Neuron (in vitro differentiated cells): ENCODE measurements around the gene OTUD5.
"Not testable (repeated sequence)": the region's sequence is repeated elsewhere in the genome, so short reads cannot be mapped to it uniquely, and the experiment has no call there.

Source experiments
- H2AFZ ChIP-seq: one replicate; pipeline ENCODE4 v1.6.1; 2013; ENCODE audit warnings: low read depth, mild to moderate bottlenecking, inconsistent platforms, low read length, moderate library complexity
- H3K27me3 ChIP-seq: one replicate; pipeline ENCODE4 v1.6.1; 2013; ENCODE audit warnings: low read length; ENCODE audit not compliant: insufficient read depth
- H3K36me3 ChIP-seq: one replicate; pipeline ENCODE4 v1.6.1; 2013; ENCODE audit warnings: low read length; ENCODE audit not compliant: insufficient read depth
- H3K4me1 ChIP-seq: one replicate; pipeline ENCODE4 v1.6.1; 2013; ENCODE audit warnings: low read length; ENCODE audit not compliant: insufficient read depth
- H3K4me3 ChIP-seq: 2 replicates; pipeline ENCODE4 v1.5.1; 2013; ENCODE audit warnings: mild to moderate bottlenecking, low read length, moderate library complexity
- H3K9me3 ChIP-seq: one replicate; pipeline ENCODE4 v1.6.1; 2013; ENCODE audit warnings: low read length

The OTUD5 gene

DNA sequence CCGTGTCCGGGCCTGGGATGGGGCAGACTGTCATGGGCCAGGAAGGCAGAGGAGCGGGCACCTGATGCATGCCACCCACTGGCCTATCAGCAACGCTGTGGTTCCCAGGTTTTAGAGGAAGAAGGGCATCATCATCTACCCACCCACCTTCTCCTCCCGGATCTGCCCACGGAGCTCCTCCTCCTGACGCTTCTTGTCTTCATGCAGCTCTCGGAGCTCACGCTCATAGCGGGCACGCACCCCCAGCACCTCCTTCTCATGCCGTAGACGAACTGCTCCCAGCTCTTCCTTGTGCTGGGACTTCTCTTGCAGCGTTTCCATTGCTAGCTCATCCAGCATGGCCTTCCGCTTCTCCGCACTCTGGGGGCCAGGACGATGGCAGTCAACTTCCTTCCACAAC, 25.7 kb upstream of the OTUD5 start:
- peaks cover 23% of the 10 kb centered on the region for H3K36me3 ChIP-seq
- H2AFZ ChIP-seq, result no peak overlapping the region
- H3K4me1 ChIP-seq, result no peaks in the 10 kb centered on the region
- H3K27me3 ChIP-seq, result no peaks in the 10 kb centered on the region
- no peak overlapping the region for H3K4me3 ChIP-seq
- no peaks in the 10 kb centered on the region for H3K9me3 ChIP-seq

DNA sequence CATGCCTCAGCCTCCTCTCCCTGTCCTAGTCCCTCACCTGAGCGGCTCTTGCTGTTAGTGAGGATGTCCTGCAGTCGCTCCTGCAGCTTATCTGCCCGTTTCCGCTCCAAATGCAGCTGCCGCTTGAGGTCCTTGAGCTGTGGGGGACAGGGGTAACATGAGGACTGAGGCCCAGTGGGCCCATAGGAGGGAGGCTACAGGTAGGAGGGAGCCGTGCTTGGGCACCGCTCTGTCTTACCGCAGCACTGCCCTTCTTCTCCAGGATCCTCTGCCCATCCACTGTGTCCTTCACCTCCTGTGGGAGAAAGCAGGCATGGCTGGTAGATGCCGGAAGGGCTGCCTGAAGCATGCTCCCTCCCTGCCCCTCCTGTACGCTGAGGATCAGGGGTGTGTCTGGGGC, 23.8 kb upstream of the OTUD5 start:
- H3K36me3 ChIP-seq, result peaks cover 27% of the 10 kb centered on the region
- H2AFZ ChIP-seq, result no peak overlapping the region
- no peaks in the 10 kb centered on the region for H3K4me1 ChIP-seq
- no peak overlapping the region for H3K4me3 ChIP-seq
- no peaks in the 10 kb centered on the region for H3K27me3 ChIP-seq
- H3K9me3 ChIP-seq, result no peaks in the 10 kb centered on the region

DNA sequence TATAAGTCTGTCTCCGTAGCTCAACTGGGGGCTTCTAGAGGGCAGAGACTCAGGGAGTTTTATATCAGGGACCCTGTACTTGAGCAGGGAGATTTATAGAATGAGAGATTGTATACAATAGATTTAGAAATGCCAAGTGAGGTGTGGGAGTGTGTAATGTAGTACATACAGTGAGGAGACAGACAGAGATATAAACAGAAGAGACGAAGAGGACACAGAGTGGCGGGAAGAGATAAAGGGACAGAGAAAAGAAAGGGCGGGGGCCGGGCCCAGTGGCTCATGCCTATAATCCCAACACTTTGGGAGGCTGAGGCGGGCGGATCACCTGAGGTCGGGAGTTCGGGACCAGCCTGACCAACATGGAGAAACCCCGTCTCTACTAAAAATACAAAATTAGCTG, 22.9 kb upstream of the OTUD5 start:
- H3K36me3 ChIP-seq, result peaks cover 30% of the 10 kb centered on the region
- H3K27me3 ChIP-seq, H3K4me3 ChIP-seq, H3K9me3 ChIP-seq, H2AFZ ChIP-seq, H3K4me1 ChIP-seq: not testable (repeated sequence)

DNA sequence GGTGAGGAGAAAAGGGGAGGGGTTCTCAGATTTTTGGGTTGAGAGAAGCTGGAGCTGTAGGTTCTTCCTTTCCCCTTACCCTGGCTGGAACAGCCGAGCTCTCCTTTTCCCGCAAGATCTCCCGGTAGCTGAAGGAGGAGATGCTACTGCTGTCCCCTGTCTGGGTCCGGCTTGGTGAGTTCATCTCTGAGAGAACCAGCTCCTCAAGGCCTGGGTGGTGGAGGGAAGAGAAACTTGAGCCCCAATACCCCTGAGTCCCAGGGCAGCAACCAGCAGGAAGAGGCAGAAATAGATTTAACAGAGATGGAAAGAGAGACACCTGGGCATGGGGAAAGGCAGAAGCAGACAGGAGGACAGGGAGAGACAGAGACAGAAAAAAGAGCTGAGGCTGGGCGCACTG, 20.8 kb upstream of the OTUD5 start:
- Histone ChIP-seq H3K27me3 (no peaks in the 10 kb centered on the region), H3K36me3 (peaks cover 33% of the 10 kb centered on the region), H3K9me3 (no peaks in the 10 kb centered on the region), H2AFZ (no peak overlapping the region), H3K4me3 (no peak overlapping the region), H3K4me1 (no peaks in the 10 kb centered on the region)

DNA sequence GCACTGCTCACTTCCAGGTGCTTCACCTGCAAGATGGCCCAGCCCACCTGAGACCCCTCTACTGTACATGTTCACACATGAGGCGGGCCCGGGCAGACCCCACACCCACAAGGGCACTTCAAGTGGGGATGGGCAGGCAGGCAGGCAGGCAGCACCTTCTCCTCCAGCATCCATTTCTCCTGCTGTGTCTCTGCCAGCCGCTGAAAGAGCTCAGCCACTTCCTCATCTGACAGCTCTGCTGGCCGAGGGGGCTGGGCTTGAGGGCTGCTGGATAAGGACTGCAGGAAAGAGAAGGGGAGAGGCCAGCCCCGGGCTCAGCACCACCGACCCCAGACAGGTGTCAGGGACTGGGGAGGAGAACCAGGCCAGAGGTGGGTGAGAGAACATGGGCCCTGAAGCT, 18.7 kb upstream of the OTUD5 start:
- no peaks in the 10 kb centered on the region for H3K27me3 ChIP-seq

DNA sequence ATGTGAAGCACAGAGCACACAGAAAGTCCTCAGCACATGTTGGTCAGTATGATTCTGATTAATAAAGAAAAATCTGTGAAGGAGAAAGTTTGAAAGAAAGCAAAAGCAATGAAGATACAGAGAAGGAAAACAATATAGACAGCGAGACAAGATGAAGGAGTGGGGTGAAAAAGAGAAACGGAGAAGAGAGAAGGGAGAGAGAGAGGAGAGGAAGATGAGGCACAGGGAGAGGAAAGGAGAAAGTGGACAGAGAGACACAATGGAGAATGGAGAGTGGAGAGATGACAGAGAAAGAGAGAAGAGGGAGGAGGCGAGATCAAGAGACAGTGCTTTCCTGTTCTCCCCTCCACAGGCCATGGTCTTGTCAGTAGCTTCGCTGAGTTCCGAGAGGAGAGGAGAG, 18.1 kb upstream of the OTUD5 start:
- H3K27me3 ChIP-seq, result no peaks in the 10 kb centered on the region
- no peak overlapping the region for H3K4me3 ChIP-seq
- H3K4me1 ChIP-seq, result no peaks in the 10 kb centered on the region
- peaks cover 20% of the 10 kb centered on the region for H3K36me3 ChIP-seq
- no peaks in the 10 kb centered on the region for H3K9me3 ChIP-seq
- no peak overlapping the region for H2AFZ ChIP-seq

More for the DNA sequence above, 18.7 kb upstream of the OTUD5 start:
- Histone ChIP-seq H3K4me1 (no peaks in the 10 kb centered on the region), H3K36me3 (peaks cover 22% of the 10 kb centered on the region), H2AFZ (no peak overlapping the region), H3K9me3 (no peaks in the 10 kb centered on the region), H3K4me3 (no peak overlapping the region)

DNA sequence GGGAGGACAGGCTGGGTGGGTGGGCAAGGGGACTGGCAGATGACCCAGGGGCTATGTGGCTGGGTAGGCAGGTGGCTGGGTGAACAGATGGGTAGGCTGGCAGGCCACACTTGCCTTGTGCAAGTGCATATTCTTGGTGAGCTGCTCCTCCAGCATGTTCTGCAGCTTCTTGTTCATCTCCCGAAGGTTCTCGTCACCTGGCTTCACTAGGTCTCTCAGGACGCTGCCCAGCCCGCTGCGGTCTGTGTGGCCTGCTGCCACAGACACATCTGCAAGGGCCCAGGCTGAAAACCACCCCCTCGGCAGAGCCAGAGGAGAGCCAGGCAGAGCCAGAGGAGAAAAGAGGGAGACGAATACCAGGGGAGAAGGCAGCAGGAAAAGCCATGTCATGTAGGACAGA, 17.6 kb upstream of the OTUD5 start:
- Histone ChIP-seq H3K9me3 (no peaks in the 10 kb centered on the region), H3K36me3 (peaks cover 20% of the 10 kb centered on the region), H3K4me3 (no peak overlapping the region), H2AFZ (no peak overlapping the region), H3K27me3 (no peaks in the 10 kb centered on the region), H3K4me1 (no peaks in the 10 kb centered on the region)

DNA sequence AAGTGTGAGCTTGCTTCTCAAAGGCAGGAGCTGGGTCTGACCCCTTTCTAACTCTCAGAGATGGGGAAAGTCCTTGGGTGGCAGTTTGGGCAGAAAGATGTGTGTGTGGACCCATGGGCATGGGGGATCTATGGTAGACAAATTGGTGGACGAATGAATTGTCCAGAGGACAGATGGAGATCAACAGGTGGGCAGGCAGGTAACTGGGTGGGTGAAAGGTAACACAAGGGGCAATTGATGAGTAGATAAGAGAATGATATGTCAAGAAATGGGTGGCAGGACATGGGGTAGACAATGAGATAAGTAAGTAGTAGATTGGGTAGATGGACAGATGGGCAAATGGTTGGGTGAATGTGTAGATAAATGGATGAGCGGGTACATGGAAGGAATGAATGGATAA, 17.2 kb upstream of the OTUD5 start:
- Histone ChIP-seq H3K9me3 (no peaks in the 10 kb centered on the region), H3K27me3 (no peaks in the 10 kb centered on the region), H3K4me3 (no peak overlapping the region), H3K36me3 (peaks cover 20% of the 10 kb centered on the region), H2AFZ (no peak overlapping the region), H3K4me1 (no peaks in the 10 kb centered on the region)

DNA sequence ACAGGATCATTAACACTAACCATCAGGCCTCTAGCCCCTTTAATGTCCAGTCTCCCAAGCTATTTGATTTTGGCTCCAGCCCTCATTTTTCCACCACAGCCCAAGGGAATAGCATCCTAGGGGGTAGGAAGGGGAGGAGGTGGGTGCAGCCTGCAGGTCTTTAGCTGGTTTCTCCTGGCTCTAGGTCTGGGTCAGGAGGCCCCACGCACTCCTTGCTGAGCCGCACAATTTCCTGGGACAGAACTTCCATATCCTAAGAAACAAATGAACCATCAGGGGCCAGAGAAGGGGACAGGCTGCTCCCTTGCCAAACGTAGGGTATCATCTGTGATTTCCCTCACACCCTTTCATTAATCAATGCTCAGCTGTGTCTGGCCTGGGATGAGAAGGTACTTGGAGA, 16.6 kb upstream of the OTUD5 start:
- Histone ChIP-seq H3K9me3 (no peaks in the 10 kb centered on the region), H3K36me3 (peaks cover 20% of the 10 kb centered on the region), H3K27me3 (no peaks in the 10 kb centered on the region), H3K4me3 (no peak overlapping the region), H3K4me1 (no peaks in the 10 kb centered on the region), H2AFZ (no peak overlapping the region)

DNA sequence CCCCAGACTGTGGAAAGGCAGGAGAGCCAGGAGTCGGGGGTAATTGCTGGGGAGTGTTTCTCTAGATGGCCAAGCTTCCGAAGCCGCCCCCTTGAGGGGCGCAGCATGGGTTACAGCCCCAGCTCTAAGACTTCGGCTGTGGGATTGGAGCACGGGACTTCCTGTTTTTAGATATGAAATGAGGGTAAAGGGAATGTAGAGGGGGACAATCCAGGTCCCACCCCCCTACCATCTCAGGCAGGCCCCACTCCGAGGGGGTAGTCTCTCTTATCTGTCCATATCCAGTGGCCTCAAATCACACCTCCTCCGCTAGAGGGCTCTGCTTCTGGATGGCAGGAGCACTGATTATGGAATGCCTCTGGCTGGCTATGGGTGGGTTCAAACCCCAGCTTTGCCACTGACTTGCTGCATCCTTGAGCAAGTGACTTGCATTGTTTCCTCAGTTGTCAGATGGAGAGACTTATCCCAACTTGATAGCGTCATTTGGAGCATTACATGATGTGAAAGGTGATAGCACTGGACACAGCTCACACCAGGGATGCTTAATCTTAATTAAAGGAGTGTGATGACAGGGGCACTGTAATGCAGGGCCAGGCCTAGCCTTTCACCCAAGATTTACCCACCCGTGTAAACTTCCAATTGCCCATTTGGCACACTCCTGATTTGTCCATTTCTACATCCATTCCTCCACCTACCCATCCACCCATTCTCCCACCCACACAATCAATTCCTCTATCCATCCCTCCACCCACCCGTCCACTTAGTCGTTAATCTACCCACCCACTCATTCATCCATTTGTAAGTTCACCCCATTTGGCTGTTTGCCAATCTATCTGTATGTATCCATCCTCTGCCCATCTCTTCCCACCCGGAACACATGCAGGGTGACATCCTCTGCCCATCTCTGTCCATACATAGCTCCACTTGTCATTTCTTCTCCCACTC, 15.1 kb upstream of the OTUD5 start:
- Histone ChIP-seq H3K4me3 (no peak overlapping the region), H3K36me3 (peaks cover 16% of the 10 kb centered on the region), H3K9me3 (no peaks in the 10 kb centered on the region), H3K27me3 (no peaks in the 10 kb centered on the region), H2AFZ (no peak overlapping the region), H3K4me1 (no peaks in the 10 kb centered on the region)

DNA sequence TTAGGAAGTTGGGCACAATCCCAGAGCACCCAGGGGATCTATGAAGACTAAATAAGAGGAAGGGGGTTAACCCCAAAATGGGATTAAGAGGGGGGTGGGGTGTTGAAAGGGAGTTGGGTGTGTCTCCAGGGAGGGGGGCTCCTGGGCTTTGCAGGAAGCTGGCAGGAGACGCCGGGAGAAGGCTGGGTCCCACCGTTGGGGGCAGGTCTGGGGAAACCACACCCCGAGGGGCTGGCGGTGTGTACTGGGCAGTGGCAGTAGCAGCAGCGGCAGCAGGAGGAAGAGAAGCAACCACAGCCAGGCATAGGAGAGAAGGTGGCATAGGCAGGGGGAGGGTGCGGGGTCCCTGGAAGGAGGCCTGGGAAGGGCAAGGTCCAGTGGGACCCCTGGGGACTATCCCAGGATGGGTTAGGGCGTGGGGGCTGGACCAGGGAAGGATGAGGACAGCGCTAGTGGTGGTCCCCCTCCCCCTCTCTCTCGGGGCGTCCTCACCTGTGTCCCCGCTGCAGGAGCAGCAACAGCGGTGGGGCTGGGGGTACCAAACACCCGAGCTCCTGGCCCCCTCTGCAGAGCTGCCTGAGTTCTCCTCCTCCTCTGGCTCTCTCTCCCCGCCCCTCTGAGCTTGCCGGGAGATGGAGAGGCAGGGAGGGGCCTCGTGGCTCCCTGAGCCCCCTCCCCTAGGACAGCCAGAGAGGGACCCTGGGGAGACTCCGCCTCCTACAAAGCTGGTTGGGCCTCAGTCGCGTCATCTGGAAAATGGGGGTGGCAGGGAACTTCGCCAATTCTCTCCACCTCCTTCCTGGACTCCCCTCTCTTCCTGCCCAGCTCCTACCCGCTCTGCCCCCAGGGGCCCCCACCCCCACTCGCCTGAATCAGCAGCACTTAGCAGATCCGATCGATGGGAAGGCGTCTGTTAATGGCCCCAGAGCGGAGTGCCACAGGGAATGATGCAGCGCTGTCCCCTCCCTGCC, 14.1 kb upstream of the OTUD5 start, which contains the start of gene KCND1:
TSS of gene KCND1 (minus strand) at position 596 of the 971 bp plus-strand sequence. CDS start 1,573 bp downstream, outside the sequence.
- no peaks in the 10 kb centered on the region for H3K9me3 ChIP-seq
- no peak within 1 kb of the TSS for H2AFZ ChIP-seq
- H3K4me3 ChIP-seq, result no peak within 1 kb of the TSS
- H3K4me1 ChIP-seq, result no peaks in the 10 kb centered on the region
- peaks cover 16% of the 10 kb centered on the region for H3K36me3 ChIP-seq
- H3K27me3 ChIP-seq, result no peaks in the 10 kb centered on the region

DNA sequence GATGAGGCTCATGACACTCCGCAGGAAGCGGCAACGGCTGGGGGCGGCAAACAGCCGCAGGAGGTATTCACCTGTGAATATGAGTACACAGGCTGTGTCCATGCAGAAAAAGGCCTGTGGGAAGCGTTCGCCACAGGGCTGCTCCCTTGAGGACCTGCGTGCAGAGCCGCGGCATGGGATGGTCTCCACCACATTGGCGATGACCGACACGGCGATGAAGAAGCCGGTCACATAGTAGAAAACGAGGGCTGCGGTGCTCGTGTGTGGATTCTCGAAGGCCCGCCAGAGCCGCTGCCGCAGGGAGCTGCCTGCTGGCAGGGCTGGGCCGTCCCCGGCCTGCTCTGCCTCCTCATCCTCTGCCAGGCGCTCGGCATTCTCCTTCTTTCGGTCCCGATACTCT, 12.1 kb upstream of the OTUD5 start:
- Histone ChIP-seq H3K4me3 (no peak overlapping the region), H3K9me3 (no peaks in the 10 kb centered on the region), H3K27me3 (no peaks in the 10 kb centered on the region), H3K4me1 (no peaks in the 10 kb centered on the region), H3K36me3 (peaks cover 1% of the 10 kb centered on the region), H2AFZ (no peak overlapping the region)

DNA sequence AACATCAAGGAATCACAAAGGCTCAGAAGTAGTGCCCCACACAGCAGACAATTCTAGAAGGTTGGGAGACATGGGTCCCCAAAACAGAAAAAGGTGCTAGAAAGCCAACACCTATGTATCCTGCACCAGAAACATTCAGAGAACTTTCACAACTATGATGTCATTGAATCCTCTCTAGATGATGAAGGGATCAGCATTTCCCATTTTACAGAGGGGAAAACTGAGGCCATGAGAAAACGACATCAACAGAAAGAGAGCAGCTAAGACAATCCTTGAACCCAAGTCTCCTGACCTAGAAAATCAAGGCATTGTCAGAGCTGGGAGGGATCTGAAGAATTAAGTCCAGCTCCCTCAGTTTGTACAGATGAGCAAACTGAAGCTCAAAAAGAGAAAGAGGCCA, 11.0 kb upstream of the OTUD5 start:
- no peaks in the 10 kb centered on the region for H3K4me1 ChIP-seq
- no peak overlapping the region for H2AFZ ChIP-seq
- H3K27me3 ChIP-seq, result no peaks in the 10 kb centered on the region
- no peaks in the 10 kb centered on the region for H3K9me3 ChIP-seq
- no peaks in the 10 kb centered on the region for H3K36me3 ChIP-seq
- H3K4me3 ChIP-seq, result no peak overlapping the region
